HG03025 (cell line): Measurements from ENCODE around the gene LRRC10B.

Source experiments
- ATAC-seq: cut with Tn5 transposase; IDR thresholded peaks from one replicate; pipeline ENCODE4 v1.9.1; 2021; ENCODE audit warnings: mild to moderate bottlenecking, moderate library complexity; ENCODE audit not compliant: unreplicated experiment, low FRiP score

Gene LRRC10B

DNA sequence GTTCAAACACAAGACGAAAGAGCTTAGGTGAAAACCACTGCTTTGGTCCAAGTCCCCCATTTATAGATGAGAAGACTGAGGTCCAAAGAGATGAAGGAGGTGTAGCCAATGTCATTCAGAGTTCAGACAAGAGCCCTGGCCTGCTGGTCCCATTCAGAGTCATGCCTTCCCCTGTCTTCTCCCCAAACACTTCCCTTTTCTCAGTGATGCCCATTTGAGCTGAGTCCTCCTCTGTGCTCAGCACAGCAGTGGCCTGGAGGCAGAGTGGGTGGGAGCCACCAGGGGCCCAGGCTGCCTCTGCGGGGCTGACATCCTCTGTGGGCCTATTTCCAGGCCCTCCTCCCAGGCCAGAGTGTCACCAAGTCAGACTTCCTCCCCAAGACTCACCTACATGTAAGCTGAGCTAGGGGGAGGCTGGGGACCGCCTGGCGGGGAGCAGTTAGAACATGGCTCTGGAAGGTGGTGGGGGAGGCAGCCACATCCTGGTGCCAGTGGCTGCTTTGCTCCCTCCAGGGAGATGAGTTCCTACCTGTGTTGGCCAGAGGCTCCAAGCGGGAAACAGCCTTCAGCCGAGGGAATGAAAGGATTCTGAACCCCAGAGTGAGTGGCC is 22.4 kb upstream of the LRRC10B start:
- no peak for ATAC-seq

DNA sequence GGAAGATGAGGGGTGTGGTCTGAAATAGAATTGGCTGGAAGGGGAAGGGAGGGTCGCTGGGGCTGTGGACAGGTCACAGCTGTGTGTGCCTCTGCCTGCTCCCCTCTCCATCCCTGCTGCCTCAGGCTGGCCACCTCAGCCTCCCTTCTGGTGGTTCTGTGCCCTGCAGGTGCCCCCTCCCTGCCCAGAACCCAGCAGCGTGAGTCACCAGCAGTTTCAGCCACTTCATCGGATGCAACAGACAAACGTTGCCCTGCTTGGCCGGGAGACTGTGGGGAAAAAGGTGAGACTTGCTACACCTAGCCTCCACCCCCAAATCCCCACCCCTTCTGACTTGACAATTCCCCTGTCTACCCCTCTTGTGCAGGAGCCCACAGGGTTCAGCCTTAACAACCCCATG is 21.8 kb upstream of the LRRC10B start:
- ATAC-seq, result no peak

DNA sequence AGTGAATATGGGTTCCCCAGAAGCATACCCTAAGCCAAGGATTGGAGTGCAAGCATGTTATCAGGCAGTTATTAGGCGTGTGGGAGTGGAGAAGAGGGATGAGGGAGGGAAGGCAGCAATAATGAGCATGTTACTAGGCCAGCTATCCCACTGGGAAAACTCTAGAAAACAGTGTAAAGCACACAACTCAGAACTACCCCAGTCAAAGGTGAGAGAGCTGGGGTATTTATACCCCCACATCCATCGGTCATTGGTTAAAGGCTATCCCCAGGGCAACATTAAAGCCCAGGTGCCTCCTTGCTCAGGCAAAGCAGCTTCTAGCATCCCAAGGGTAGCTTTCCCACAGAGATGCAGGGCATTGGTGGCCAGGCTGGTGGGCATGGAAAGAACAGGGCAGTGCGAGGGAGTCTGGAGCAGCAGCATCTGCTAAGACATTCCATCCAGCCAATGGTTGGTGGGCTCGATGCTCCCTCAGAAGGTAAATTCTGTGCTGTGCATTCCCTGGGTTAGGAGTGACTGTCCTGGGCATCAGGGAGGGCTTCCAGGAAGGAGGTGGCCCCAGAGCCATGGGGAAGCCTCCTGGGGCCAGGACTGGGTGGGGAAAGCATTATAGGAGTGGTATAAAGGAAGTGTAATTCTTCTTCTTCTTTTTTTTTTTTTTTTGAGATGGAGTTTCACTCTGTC is 21.1 kb upstream of the LRRC10B start:
- no peak for ATAC-seq

DNA sequence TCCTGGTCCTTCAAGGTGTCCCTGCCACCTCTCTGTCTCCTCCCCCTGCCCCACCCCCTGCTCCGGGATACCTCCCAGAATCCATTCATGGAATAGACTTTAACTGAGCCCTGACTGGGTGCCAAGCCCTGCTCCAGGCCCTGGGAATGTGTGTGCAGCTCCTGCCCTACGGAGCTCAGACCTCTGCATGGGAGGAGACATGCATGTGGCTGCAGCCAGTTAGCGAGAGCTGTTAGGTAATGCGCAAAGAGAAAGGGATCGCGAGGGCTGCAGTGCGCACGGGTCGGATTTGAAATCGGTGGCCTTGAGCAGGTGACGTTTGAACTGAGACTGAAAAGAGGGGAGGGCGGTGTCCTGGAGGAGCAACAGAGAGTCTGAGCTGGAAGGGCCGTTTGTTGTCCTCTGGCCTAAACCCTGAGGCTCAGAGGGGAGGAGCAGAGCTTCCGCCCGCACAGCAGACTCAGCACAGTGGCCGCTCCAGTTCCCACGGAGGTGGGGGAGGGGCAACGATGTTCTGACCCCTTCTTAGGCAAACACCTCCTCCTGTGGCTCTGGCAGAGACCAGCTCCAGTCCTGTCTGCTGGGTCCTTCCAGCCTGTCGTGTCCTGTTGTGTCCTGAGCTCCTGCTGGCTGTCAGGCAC is 19.8 kb upstream of the LRRC10B start:
- ATAC-seq, result no peak

DNA sequence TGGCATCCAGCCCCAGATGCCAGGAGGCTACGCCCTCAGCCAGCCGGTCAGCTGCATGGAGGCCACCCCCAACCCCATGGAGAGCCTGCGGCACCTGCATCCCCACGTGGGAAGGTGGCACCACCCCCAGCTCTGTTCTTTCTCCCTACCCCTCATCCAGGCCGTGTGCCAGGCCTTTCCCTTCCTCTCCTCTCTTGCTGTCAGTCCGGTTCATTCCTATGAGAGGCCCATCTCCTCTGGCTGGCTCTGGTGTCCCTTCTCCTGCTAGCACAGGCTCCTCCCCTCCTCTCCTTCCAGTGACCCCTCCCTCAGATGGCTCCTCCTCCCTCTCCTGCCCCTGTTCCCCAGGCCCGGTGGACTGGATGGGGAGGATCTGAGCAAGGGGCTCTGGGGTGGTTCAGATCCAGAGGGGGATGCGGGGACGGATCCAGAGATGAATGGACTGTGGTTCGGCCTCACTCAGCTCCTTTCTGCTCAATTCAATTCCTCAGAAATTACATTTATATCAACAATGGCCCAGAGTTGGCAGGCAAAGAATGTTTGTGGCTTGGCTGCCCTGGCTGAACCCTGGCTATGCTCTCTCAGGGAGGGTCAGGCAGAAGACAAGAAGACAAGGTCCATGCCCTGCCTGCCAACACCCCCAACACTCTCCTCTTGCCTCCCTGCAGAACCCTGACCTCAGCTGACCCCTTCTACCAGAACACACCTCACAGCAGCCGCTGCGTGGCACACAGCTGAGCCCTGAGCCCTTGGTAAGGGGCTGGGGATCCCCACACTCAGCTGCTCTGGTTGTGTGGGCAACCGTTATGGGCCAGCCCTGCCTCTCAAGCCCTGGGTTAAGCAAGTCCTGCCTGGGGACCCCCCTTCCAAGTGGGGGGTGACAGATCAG is 18.5 kb upstream of the LRRC10B start:
- no peak for ATAC-seq

DNA sequence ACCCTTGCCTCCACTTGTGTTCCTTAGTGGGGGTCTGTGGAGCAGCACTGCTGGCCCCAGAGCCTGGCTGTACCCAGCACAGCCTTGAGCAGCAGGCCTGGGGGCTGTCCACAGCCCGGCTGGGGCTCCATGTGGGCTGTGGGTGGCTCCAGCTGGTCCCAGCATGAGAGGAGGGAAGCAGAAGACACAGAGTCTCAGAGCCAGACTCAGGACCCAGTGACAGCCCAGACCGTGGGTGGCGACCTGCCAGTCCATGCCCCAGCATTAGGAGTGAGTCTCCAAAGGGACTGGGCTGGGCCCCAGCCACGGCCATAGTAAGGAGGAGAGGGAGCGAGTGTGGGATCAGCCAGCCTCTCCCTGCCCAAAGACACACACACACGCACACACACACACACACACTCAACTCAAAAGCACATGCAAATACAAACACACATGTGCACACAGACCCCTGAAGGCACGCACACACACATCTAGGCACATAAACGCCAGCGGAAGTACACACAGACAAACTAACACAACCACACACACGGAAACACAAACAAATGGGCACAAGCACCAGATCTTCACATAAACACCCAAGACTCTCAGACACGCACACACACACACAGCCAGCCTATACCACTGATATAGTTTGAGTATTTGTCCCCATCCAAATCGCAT is 16.7 kb upstream of the LRRC10B start:
- no peak for ATAC-seq

DNA sequence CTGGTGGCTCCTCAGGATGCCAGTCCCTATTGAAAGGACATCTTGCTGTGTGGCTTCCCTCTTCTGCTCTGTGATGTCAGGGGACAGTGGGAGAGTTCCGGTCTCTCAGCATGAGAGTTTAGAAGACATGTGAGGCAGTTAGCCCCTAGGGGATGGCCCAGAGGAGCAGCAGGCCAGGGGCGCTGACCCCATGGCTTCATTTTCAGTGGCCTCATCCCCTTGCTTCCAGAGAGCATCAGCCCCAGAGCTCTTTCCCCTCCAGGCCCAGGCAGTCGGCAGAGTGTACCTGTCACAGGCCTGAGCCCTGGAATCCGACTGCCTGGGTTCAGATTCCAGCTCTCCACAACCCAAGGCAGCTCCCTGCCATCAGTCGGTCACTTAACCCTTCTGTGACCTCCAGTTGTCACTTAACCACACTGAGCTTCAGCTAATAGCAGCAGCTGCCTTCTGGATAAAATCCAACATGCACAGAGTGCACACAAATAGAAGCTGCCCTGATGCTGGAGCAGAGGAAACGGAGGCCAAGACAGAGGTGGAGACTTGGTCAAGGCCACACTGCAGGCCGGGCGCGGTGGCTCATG is 14.1 kb upstream of the LRRC10B start:
- ATAC-seq, result no peak

DNA sequence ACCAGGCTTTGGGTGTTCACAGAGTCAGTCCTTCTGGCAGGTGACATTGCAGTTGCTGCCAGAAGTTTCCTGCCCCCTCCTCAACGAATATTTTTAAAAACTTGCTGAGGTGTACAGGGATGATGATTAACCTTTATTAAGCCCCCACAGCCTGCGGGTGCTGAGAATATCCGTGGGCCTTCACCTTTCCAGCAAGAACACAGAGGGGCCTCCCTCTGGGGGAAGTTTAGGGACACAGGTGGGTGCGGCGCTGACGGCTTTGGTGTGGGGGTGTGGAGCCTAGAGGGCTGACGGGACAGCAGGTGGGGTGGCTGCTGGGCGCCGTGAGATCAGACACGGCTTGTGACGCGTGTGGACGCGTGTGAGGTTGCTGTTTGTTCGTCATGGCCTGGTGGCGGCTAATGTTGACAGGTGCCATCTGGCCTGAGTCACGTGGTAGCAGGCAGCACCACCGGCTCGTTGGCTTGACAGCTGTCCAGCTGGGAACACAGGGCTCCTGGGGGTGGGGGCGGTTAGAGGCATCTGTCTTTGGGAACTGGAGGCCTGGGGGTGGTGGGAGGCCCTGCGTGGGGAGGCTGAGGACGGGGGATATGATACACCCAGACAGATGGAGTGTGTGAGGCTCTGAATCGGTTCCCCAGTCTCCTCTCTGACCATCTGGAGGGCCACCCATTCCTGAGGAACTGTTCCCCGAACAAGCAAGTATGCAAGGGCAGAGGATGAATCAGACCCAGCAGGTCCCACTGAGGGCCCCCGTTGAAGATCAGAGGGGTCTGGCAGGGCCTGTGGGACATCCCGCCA is 12.5 kb upstream of the LRRC10B start:
- ATAC-seq, result no peak

DNA sequence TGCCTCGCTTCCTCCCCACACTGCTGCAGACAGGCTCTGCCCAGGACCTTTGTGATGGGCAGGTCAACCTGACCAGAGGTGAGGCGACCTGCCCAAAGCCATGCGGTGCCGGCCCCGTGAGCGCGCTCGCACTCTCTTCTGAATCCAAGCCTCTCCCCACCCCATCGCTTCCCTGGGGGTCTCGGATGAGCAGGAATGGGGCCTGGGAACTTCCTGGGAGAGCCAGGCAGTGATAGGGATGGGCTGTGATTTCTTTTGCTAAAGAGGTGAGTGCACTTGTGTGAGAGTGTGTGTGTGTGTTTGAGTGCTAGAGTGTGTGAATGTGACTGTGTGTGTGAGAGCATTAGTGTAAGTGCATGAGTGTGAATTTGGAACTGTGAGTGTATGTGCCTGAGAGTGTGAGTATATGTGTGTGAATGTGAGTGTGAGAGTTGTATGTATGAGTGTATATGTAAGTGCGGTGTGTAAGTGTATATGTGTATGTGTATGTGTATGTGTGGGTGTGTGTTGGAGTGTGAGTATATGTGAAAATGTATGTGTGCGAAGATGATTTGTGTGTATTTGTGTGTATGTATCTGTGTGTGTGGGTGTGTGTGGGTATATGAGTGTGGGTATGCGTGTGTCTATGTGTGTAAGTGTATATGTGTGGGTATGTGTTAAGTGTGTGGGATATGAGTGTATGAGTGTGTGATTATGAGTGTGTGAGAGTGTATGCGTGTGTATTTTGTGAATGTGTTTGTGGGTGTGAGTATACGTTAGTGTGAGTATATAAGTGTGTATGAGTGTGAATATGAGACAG is 11.7 kb upstream of the LRRC10B start:
- no peak for ATAC-seq

DNA sequence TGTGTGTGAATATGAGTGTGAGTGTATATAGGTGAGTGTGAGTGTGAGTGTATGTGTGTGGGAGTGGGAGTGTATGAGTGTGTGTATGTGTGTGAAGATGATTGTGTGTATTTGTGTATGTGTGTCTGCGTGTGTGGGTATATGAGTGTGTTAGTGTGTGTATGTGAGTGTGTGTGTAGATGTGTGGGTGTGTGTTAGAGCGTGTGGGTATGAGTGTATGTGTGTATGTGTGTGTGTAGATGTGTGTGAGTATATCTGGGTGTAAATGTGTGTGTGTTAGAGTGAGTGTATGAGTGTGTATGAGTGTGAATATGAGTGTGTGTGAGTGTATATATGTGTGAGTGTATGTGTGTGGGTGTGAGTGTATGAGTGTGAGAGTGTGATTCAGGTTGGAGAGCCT is 11.1 kb upstream of the LRRC10B start:
- no peak for ATAC-seq

DNA sequence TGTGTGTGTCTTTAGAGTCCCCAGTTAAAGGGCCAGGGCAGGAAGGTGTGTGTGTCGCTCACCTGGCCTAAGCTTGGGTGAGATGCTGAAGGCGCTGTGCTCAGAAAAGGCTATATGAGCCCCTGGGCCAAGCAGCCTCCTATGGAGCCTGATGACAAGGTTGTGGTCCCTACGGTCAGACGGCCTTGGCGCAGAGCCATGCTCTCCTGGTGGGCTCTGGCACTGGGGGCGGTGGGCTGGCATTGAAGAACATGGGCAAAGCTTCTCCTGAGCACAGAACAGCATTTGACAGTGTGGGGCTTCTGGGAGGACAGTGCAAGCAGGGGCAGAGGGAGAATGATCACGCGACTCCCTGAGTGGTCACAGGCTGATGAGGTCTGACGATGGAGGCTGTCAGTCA is 10.7 kb upstream of the LRRC10B start:
- ATAC-seq, result no peak

DNA sequence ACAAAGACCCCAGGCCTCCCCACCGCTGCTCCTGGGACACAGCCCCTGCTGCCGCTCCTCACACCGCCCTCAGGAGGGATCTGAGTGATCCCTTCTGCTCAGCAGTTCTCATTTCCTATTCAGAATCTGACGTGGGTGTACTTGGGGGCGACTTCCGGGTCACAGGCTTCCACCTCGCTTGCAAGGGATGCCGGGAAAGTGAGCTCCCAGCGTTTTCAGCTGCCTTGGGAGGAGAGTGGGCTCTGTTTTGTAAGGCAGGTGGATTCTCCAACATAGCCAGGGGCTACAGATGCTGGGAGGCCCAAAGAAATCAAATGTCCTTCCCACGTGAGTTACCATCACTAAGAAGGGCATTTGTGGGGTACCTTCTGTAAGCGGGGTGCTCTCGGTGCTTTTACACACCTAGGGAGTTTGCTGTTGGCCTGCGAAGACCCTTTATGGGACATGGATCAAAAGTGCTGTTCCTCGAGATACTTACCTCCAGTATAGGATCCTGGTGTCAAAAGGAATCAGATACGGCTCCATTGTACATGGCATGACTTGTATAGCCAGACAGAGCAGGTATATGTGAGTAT is 9.7 kb upstream of the LRRC10B start:
- ATAC-seq, result no peak

DNA sequence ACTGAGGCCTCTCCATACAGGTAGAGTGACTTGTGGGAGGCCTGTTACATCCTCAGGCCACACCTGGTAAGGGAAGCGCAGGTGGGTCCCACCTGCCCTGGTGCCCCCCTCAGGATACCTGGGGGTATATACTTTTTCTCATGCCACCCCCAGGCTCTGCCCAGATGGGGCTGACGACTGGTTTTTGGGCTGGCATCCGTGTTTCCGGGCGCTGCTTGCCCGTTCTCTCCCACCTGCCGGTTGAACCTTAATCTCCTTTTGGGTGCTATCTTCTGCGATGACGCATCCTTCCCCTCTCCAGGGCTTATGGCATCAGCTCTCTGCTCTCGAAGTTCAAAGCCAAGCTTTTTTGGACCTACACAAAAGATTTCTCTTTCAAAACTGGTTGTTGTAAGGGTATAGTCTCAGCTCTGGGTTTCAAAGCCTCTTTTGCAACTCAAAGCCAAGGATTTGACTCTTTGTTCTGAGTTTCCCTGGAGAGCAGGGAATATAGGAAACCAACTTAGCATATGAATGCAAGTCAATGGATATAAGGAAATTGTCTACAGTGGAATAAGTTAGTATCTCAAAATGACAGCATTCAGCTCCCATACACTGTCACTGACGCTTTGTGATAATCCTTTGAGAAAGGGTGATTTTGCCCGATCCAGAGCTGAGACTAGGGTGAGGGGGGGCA is 8.6 kb upstream of the LRRC10B start:
- ATAC-seq, result no peak

DNA sequence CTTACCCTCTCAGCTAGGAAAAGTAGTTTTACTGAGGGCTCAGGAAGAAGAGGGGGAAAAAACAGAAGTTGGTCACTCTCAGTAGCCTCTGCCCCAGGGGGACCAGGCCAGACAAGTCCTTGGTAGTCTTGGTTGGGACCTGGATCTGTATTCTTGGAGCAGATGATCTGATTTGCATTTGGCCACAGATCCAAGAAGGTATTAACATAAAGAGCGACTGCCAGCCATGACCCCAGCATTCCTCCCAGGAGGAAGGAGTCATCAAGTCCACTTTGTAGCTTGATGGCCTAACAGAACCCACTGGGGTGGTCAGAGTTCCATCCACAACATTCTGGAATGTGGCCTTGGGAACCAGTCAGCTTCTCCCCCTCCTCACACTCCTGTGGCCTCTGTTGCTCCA is 6.0 kb upstream of the LRRC10B start:
- ATAC-seq, result no peak

DNA sequence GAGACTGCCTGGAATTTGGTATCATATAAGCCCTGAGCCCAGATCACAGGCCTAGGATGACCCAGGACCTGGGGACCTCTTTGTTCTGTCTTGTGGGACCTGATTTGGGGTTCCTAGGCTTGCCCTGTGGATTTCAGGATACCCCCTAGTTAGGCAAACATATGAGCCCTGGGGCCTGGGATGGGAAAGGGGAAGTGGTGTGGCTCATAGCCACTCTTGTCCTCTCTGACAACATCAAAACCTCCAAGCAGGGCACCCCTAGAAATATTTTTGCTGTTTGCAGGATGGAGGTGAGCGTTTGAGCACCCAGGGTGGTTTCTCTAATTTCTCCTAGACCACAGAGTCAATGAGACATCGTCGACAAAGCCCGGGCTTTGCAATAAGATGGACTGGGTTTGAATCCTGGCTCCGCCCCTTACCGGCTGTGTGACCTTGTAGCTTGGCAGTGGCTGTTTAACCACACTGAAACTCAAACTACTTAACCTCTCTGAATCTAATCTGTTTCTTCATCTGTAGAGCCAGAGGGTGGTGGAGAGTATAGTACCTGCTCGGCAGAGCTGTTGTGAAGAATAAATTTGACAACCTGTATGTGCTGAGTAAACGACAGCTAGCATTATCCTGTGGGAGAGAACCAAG is 5.3 kb upstream of the LRRC10B start:
- ATAC-seq, result no peak

DNA sequence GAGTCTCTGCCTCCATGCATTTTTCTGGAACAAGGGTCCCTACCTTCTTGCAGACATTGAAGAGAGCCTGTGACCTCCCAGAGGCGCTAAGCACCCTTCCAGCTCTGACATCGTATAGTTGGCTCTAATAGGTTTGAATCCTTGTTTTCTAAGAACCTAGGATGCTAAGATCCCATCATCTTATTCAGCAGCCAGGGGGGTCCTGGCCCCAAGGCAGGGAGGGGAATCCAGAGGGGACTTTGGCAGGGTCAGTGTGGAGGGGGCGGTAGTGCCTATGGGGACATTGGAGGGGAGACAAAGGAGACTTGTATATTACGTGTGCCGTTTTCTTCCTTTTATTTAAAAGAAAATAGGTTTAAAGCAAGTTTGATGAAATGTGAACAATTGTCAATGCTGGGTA is 3.4 kb upstream of the LRRC10B start:
- ATAC-seq, result no peak

DNA sequence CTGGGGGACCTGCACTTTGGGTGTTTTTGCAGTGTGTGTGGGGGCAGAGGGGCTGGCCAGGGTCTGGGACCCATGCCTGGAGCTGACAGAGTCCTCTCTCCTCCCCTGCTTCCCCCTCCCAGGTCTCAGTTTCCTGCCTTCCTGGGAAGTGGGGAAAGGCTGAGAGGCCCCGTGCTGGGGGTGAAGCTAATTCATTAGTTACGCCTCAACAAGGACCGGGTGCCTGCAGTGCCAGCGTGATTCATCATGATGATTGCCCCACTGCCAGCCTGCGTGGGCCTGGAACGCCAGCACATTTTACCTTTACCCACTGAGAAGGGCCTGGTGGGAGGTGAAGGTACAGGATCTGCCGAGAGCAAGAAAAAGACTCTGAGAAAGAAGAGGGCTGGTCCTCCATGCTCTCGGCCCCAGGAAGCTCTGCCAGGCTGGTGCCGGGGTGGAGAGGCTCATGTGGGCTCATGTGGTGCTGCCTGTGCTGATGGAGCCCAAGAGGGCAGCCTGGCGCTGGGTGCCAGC is 2.9 kb upstream of the LRRC10B start:
- ATAC-seq, result no peak
